Measurements from ENCODE around the gene LTO1.
A peak's percentile ranks its signal among the peaks of the same experiment; 100 is the strongest.
"Not testable (repeated sequence)": the region's sequence is repeated elsewhere in the genome, so short reads cannot be mapped to it uniquely, and the experiment has no call there.

LTO1 gene

GRCh38 chr11:69697469-69697843, 22.3 kb upstream of the LTO1 start:
- H3K27me3 ChIP-seq, result peaks cover 60 to 85% (median 72%) of the 10 kb centered on the region in 11 experiments
- H3K9me3 ChIP-seq (replicated peaks in 1 of 11), result peaks cover 0 to 8% (median 5%) of the 10 kb centered on the region in 11 experiments; a peak in 15 of 22 replicates
- peaks cover 22 to 58% (median 47%) of the 10 kb centered on the region in 10 experiments for H3K4me1 ChIP-seq
- no peak for TF ChIP-seq Cebpa-rat (IDR thresholded peaks at IDR 0.05)
- peak overlapping the region in 8 of 11 experiments; percentile 10 to 86 (median 44); a peak in 13 of 22 replicates for H3K4me2 ChIP-seq
- H3K27ac ChIP-seq, result no peak overlapping the region
- H4K20me1 ChIP-seq, result peaks cover 0 to 41% (median 23%) of the 10 kb centered on the region in 11 experiments; a peak in 16 of 22 replicates
- no peak overlapping the region for H3K9ac ChIP-seq
- no peaks in the 10 kb centered on the region for H3K36me3 ChIP-seq
- H3K4me3 ChIP-seq, result no peak overlapping the region

- Histone ChIP-seq H3K9ac (no peak overlapping the region), H3K27ac (no peak overlapping the region), H3K4me2 (peak overlapping the region in 8 of 11 experiments; percentile 10 to 86 (median 44); a peak in 10 of 22 replicates), H3K36me3 (no peaks in the 10 kb centered on the region), H3K27me3 (peaks cover 54 to 79% (median 67%) of the 10 kb centered on the region in 11 experiments), H3K4me3 (no peak overlapping the region), H3K4me1 (peaks cover 19 to 52% (median 42%) of the 10 kb centered on the region in 10 experiments), H4K20me1 (peaks cover 0 to 35% (median 18%) of the 10 kb centered on the region in 11 experiments; a peak in 15 of 22 replicates), H3K9me3 (replicated peaks in 1 of 11) (peaks cover 5 to 14% (median 10%) of the 10 kb centered on the region in 11 experiments; a peak in 17 of 22 replicates)
- TF ChIP-seq Cebpa-rat (IDR thresholded peaks at IDR 0.05), result no peak
These were observed 21.8 kb upstream of the LTO1 start for GRCh38 chr11:69696749-69697468.

- not testable (repeated sequence) for H3K36me3 ChIP-seq, H3K27ac ChIP-seq, H3K4me2 ChIP-seq, H3K9ac ChIP-seq, H3K4me3 ChIP-seq
- H3K4me1 ChIP-seq, result peaks cover 18 to 43% (median 38%) of the 10 kb centered on the region in 10 experiments
- peaks cover 6 to 23% (median 14%) of the 10 kb centered on the region in 11 experiments; a peak in 17 of 22 replicates for H3K9me3 ChIP-seq (replicated peaks in 1 of 11)
- H3K27me3 ChIP-seq, result peaks cover 45 to 70% (median 58%) of the 10 kb centered on the region in 11 experiments
- H4K20me1 ChIP-seq, result peaks cover 0 to 30% (median 12%) of the 10 kb centered on the region in 11 experiments; a peak in 12 of 22 replicates
These were observed 20.8 kb upstream of the LTO1 start for GRCh38 chr11:69695995-69696394.

DNA sequence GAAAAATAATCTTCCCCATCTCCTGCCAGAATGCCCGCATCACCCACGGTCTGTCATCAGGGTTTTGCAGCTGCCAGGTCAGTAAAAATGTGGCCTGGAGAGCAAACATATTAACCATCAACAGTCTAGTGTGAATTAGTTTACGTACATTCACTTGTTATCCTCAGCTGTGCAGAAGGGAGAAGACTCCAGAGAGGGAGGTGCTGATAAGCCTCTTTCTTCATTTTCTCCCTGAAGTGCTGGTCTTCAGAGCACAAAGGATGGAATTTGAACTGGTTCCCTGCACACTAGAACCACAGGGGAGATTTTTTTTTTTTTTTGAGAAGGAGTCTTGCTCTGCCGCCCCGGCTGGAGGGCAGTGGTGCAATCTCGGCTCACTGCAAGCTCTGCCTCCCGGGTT, 20.4 kb upstream of the LTO1 start:
- no peak for TF ChIP-seq Cebpa-rat (IDR thresholded peaks at IDR 0.05)
- peaks cover 6 to 25% (median 14%) of the 10 kb centered on the region in 11 experiments; a peak in 17 of 22 replicates for H3K9me3 ChIP-seq (replicated peaks in 1 of 11)
- H3K4me2 ChIP-seq, result no peak overlapping the region
- H4K20me1 ChIP-seq, result peaks cover 0 to 25% (median 9%) of the 10 kb centered on the region in 11 experiments; a peak in 12 of 22 replicates
- no peak overlapping the region for H3K4me3 ChIP-seq
- peaks cover 14 to 39% (median 34%) of the 10 kb centered on the region in 10 experiments for H3K4me1 ChIP-seq
- H3K27ac ChIP-seq, result no peak overlapping the region
- H3K36me3 ChIP-seq, result no peaks in the 10 kb centered on the region
- H3K9ac ChIP-seq, result no peak overlapping the region
- H3K27me3 ChIP-seq, result peaks cover 41 to 66% (median 54%) of the 10 kb centered on the region in 11 experiments

- no peaks in the 10 kb centered on the region for H3K36me3 ChIP-seq
- TF ChIP-seq Cebpa-rat (IDR thresholded peaks at IDR 0.05), result no peak
- peaks cover 11 to 31% (median 27%) of the 10 kb centered on the region in 10 experiments; a peak in 19 of 20 replicates for H3K4me1 ChIP-seq
- no peak overlapping the region for H3K4me3 ChIP-seq
- H3K4me2 ChIP-seq, result no peak overlapping the region
- H3K27ac ChIP-seq, result no peak overlapping the region
- no peak overlapping the region for H3K9ac ChIP-seq
- peaks cover 36 to 59% (median 48%) of the 10 kb centered on the region in 11 experiments for H3K27me3 ChIP-seq
- H4K20me1 ChIP-seq, result peaks cover 0 to 21% (median 8%) of the 10 kb centered on the region in 11 experiments; a peak in 10 of 22 replicates
- peaks cover 6 to 25% (median 14%) of the 10 kb centered on the region in 11 experiments; a peak in 17 of 22 replicates for H3K9me3 ChIP-seq (replicated peaks in 1 of 11)
These were observed 19.6 kb upstream of the LTO1 start for GRCh38 chr11:69694781-69695180.

- H3K9ac ChIP-seq, result no peak overlapping the region
- H3K9me3 ChIP-seq (replicated peaks in 1 of 11), result peaks cover 6 to 25% (median 14%) of the 10 kb centered on the region in 11 experiments; a peak in 17 of 22 replicates
- TF ChIP-seq Cebpa-rat (IDR thresholded peaks at IDR 0.05), result no peak
- no peak overlapping the region for H3K4me3 ChIP-seq
- no peak overlapping the region for H3K4me2 ChIP-seq
- no peaks in the 10 kb centered on the region for H3K36me3 ChIP-seq
- H3K27ac ChIP-seq, result no peak overlapping the region
- H4K20me1 ChIP-seq, result peaks cover 0 to 10% (median 0%) of the 10 kb centered on the region in 11 experiments; a peak in 3 of 22 replicates
- peaks cover 0 to 8% (median 4%) of the 10 kb centered on the region in 10 experiments; a peak in 12 of 20 replicates for H3K4me1 ChIP-seq
- peaks cover 31 to 50% (median 37%) of the 10 kb centered on the region in 11 experiments for H3K27me3 ChIP-seq
These were observed 17.3 kb upstream of the LTO1 start for GRCh38 chr11:69692422-69692821.

- peaks cover 22 to 41% (median 28%) of the 10 kb centered on the region in 11 experiments for H3K27me3 ChIP-seq
- no peak overlapping the region for H3K9ac ChIP-seq
- H3K27ac ChIP-seq, result no peak overlapping the region
- H3K4me1 ChIP-seq, result no peaks in the 10 kb centered on the region
- peaks cover 6 to 25% (median 14%) of the 10 kb centered on the region in 11 experiments; a peak in 17 of 22 replicates for H3K9me3 ChIP-seq (replicated peaks in 1 of 11)
- H4K20me1 ChIP-seq, result peaks cover 0 to 5% (median 0%) of the 10 kb centered on the region in 11 experiments; a peak in 1 of 22 replicates
- no peaks in the 10 kb centered on the region for H3K36me3 ChIP-seq
- H3K4me2 ChIP-seq, result no peak overlapping the region
- TF ChIP-seq Cebpa-rat (IDR thresholded peaks at IDR 0.05), result no peak
- H3K4me3 ChIP-seq, result no peak overlapping the region
These were observed 16.3 kb upstream of the LTO1 start for GRCh38 chr11:69691463-69691862.

- H4K20me1 ChIP-seq, result peaks cover 0 to 9% (median 0%) of the 10 kb centered on the region in 11 experiments; a peak in 3 of 22 replicates
- no peak overlapping the region for H3K27ac ChIP-seq
- TF ChIP-seq Cebpa-rat (IDR thresholded peaks at IDR 0.05), result no peak
- peaks cover 0 to 7% (median 0%) of the 10 kb centered on the region in 10 experiments; a peak in 3 of 20 replicates for H3K4me1 ChIP-seq
- no peak overlapping the region for H3K4me2 ChIP-seq
- peaks cover 4 to 30% (median 13%) of the 10 kb centered on the region in 11 experiments; a peak in 21 of 22 replicates for H3K27me3 ChIP-seq
- no peak overlapping the region for H3K4me3 ChIP-seq
- peaks cover 6 to 25% (median 14%) of the 10 kb centered on the region in 11 experiments; a peak in 17 of 22 replicates for H3K9me3 ChIP-seq (replicated peaks in 1 of 11)
- H3K9ac ChIP-seq, result no peak overlapping the region
- H3K36me3 ChIP-seq, result no peaks in the 10 kb centered on the region
These were observed 14.5 kb upstream of the LTO1 start for GRCh38 chr11:69689484-69690319.

- not testable (repeated sequence) for H3K36me3 ChIP-seq, H3K27ac ChIP-seq, H3K4me2 ChIP-seq, H3K4me1 ChIP-seq, H3K9ac ChIP-seq, H3K4me3 ChIP-seq
- Histone ChIP-seq H3K27me3 (peaks cover 0 to 19% (median 4%) of the 10 kb centered on the region in 11 experiments; a peak in 7 of 22 replicates), H3K9me3 (replicated peaks in 1 of 11) (peaks cover 6 to 23% (median 14%) of the 10 kb centered on the region in 11 experiments; a peak in 17 of 22 replicates), H4K20me1 (peaks cover 0 to 10% (median 0%) of the 10 kb centered on the region in 11 experiments; a peak in 3 of 22 replicates)
These were observed 13.0 kb upstream of the LTO1 start for GRCh38 chr11:69687969-69688771.

All from BLaER1 treated with 17β-estradiol and CSF1 and Interleukin-3, amounts not matched to agents 10 nM and 100 nM (cell line).